Stimulated activated CD4-positive, alpha-beta T cell treated with anti-CD3 and anti-CD28 coated beads, Interleukin-4, amount 100 ng/mL, for 24 hours (primary cell): ENCODE results near the gene PITPNM1.
A peak's percentile ranks its signal among the peaks of the same experiment; 100 is the strongest.
"Not testable (repeated sequence)": the region's sequence is repeated elsewhere in the genome, so short reads cannot be mapped to it uniquely, and the experiment has no call there.

Experiments
- DNase-seq: peaks from one replicate; pipeline ENCODE4 v3.0.0-alpha.2; 2020

PITPNM1 gene

DNA sequence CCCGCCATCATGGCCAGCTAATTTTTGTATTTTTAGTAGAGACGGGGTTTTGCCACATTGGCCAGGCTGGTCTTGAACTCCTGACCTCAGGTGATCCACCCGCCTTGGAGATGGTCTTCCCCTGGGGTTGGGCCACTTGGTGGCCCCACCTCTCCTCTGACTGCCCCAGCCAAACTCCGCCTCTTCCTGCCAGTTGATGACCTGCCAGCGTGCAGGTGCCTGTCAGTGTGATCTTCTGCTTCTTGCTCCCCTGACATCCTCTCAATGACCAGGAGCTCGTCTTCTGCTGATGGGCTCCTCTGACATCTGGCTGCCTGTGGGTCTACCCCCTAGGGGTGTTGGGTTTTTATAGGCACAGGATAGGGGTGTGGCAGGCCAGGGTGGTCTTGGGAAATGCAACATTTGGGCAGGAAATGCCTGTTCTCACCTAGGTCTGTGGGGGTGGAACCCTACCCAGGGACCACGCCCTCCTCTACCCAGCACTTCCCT lies 19.2 kb downstream of the PITPNM1 start:
- DNase-seq, result peak; percentile 43

- peak; percentile 74 for DNase-seq
These were observed 20.3 kb downstream of the PITPNM1 start for GRCh38 chr11:67484847-67485311.

DNA sequence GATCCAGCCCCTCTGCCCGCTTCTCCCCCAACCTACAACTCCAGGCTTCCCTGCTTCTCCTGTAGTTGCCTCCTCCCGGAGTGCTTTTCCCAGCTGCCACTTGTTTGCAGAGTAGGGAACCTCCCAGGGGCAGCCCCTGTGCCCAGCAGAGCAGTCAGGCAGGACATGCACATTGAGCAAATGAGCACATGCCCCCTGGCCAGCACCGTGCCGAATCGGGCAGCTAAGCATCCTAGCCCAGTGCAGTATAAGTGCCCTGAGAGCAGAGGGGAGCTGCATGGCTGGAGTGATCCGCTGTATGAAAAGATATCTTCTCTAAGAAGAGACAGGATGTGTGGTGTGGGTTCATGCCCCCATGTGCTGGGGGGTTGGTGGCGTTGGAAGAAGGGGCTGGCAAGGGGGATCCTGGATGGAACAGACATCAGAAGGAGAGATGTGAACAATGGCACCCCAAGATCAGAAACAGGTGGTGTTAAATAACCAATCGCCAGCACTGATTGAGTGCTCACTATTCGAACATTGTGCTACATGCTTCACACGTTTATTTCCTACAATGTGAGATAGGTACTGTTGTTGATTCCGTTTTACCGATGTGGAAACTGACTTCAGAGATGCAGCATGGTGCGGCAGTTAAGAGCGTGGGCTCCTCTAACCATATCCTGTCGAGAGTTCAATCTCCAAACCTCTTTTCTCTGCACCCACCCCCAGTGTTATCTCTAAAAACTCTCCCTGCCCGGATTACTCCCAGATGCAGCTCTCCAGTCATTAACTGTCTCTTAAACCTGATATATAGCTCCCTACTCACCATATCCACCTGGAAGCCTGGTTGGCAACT lies 21.1 kb downstream of the PITPNM1 start:
- peak; percentile 60 for DNase-seq

DNA sequence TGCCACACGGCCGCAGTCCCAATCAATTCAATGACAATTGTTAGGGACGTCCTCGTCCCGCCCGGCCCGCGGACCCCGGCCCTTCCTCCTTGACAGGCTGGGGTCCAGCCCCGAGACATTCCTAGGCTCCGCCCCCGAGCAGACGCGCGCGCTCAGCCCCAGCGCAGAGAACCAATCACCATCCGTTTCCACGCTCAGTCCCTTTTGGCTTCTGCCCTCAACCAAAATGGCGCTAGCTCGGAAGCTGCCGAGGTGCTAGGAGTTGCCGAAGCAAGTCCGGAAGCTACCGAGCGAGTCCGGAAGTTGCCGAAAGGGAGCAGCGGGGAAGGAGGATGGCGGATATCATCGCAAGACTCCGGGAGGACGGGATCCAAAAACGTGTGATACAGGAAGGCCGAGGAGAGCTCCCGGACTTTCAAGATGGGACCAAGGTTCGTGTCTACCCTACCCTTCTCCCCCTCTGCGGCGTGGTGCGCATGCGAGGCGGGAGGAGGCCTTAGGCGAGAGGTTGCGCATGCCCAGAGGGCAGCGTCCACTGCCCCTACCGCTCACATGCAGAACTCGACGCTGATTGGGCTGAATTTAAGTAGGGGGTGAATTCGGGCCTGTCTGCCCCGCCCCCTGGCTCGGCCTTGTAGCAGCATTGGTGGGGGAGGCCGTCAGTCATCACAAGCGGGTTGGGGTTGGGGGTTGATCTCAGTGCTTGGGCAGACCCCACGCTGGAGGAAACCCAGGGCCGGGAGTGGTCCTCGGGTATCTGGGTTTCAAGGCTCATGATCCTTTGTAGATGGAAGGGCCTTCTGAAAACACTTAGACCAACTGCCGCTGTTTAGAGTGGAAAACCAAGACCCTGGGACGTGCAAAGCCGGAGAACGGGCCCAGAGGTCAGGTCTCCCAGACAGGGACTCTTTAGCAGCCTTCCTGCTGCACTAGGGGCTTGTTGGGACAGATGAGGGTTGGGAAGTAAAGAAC lies 22.1 kb downstream of the PITPNM1 start, which contains the start of gene AIP:
AIP (plus strand) TSS at position 200 of the 972 bp plus-strand sequence; CDS start at position 333, 133 bp downstream.
- peak; percentile 98 for DNase-seq

GRCh38 chr11:67482275-67482826 lies 22.8 kb downstream of the PITPNM1 start:
- no peak for DNase-seq

GRCh38 chr11:67477344-67478050 lies 27.7 kb downstream of the PITPNM1 start:
- DNase-seq, result not testable (repeated sequence)

- not testable (repeated sequence) for DNase-seq
These were observed 28.5 kb downstream of the PITPNM1 start for GRCh38 chr11:67476692-67477091.

DNA sequence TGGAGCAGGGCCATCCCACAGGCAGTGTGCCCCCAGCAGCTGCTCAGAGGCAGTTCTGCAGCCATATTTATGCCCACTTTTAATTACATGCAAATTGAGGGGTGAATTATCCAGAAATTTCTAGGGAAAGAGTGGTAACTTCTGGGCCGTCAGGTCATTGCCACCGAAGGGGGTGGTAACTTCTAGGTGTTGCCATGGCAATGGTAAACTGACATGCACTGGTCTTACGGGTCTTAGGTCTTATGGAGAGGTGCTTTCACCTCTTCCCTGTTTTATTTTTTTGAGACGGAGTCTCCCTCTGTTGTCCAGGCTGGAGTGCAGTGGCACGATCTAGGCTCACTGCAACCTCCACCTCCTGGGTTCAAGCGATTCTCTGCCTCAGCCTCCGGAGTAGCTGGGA lies 32.3 kb downstream of the PITPNM1 start:
- no peak for DNase-seq

DNA sequence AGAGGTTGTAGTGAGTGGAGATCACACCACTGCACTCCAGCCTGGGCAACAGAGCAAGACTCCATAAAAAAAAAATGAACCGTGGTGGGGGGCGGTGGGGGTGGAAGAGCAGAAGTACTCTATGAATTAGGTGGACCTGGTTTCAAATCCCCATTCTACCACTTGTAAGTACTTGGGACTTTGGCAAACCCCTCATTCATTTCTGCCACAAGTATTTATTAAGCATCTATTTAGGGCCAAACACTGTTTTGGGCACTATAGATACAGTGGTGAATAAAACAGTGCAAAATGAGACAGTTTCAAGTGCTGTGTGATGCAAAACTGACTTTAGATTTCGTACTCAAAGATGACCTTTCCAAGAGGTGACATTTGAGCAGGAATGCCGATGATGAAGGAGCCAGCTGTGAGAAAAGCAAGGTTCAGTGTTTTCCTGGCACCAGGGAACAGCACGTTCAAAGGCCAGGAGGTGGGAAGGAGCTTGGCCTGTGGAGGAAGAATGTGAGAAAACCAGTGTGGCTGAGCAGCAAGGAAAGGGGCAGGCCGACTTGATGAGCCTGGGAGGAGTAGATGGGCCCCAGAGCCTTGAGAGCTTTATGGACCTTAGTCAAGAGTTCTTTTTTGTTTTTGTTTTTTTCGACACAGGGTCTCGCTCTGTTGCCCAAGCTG lies 34.7 kb downstream of the PITPNM1 start:
- no peak for DNase-seq

GRCh38 chr11:67469508-67469811 lies 35.7 kb downstream of the PITPNM1 start:
- DNase-seq, result no peak

GRCh38 chr11:67468759-67469507 lies 36.2 kb downstream of the PITPNM1 start, which contains the start of gene TMEM134:
Gene TMEM134 (minus strand): TSS chr11:67469251. CDS start chr11:67469192, 59 bp downstream.
- DNase-seq, result peak; percentile 93

DNA sequence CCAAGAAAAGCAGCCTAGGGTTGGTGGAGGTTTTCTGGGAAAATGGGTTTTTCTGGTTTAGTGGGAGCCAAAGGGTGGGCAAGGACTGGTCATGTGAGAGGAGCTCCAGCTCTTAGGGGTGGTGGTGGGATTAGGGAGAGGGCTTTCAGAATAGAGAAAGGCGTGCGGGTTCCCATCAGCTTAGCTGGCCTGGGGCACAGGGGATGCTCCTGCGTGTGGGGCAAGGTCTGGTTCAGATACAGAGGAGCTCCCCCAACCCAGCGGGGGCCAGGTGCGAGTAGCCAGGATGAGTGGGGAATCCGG lies 36.8 kb downstream of the PITPNM1 start:
- DNase-seq, result no peak

GRCh38 chr11:67468056-67468455 lies 37.1 kb downstream of the PITPNM1 start:
- DNase-seq, result peak; percentile 42

- no peak for DNase-seq
These were observed 38.0 kb downstream of the PITPNM1 start for GRCh38 chr11:67466962-67467771.

DNA sequence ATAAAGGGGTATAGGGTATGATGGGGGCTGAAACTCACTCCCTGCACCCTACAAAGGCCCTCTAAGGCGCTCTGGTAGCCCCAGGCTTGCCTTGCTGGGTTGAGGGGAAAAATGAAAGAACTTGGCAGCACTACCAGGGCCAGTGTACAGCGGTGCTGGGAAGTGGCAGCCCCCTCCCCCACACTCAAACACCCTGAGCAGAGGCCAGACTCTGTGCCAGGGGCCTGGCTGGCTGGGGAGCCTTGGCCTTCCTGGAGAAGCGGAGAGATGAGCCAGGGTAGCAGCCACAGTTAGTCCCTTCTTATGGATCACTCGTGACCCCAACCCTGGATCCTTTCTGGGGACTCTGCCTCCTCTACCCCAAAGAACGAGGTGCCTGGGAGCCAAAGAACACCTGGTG lies 38.8 kb downstream of the PITPNM1 start:
- DNase-seq, result no peak

DNA sequence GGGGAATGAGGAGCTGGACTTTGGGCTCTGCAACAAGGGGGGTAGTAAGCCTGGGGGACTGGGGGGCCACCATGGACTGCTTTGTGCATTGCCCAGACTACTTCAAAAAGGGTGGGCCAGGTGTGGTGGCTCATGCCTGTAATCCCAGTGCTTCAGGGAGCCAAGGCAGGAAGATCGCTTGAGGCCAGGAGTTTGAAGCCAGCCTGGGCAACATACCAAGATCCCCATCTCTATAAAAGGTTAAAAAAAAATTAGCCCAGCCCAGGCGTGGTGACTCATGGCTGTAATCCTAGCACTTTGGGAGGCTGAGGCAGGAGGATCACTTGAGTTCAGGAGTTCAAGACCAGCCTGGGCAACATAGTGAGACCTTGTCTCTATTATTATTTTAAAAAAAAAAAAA lies 39.6 kb downstream of the PITPNM1 start:
- not testable (repeated sequence) for DNase-seq

GRCh38 chr11:67465189-67465510 lies 40.0 kb downstream of the PITPNM1 start:
- no peak for DNase-seq

- DNase-seq, result peak; percentile 93
These were observed 40.6 kb downstream of the PITPNM1 start for GRCh38 chr11:67464411-67465188.

DNA sequence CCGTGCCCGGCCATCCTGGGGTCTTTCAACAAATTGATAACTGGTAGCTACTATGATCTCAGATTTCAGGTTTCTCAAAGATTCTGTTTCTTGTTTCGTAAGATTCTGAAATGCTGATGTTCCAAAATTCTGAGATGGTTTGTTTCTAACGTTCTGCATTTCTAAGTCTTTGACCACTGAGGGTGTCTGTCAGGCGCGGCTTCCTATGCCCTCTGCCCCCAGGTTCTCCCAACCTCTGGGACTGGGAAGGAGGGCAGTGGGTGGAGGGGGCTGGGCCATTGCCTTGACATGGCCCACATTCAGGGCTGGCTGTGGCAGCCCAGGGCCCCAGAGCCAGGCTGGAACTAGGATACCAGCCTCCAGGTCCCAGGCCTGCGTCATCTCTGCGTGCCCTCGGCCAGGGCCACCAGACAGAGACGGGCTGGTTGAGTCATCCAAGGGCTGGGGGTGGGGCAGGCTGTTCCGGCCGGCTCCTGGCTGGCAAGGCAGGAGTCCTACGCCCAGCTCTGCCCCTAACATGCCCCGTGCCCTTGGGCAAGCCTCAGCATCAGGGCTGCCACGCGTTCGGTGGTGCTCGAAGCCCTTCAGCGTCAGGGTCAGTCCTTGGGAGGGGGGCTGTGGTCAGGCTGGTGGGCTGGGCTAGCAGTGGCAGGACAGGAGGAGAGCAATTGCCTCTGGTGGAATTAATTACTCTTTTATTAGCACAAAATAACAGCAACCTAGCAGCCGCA lies 41.3 kb downstream of the PITPNM1 start:
- DNase-seq, result no peak
